OCI-LY3 (cell line): ENCODE measurements around the gene PCNA.

Source experiments
- H2AFZ ChIP-seq: fragments of 200-600, 300-600 bp; shearing (Covaris generic); 2 replicates; pipeline ENCODE4 v1.6.0; 2014; ENCODE audit warnings: antibody characterized with exemption, low read depth, low read length
- H3K27ac ChIP-seq: fragments of 200-600, 300-600 bp; sonication (generic); 2 replicates; pipeline ENCODE4 v1.5.1; 2014; ENCODE audit warnings: mild to moderate bottlenecking, low read length, moderate library complexity, mixed read lengths
- H3K27me3 ChIP-seq: fragments of 200-600, 300-600 bp; sonication (generic); 2 replicates; pipeline ENCODE4 v1.6.1; 2014; ENCODE audit warnings: low read depth, low read length, mixed read lengths
- H3K36me3 ChIP-seq: fragments of 200-600, 300-600 bp; sonication (generic); replicated peaks from 2 replicates; pipeline ENCODE3; 2014; ENCODE audit warnings: low read depth, low read length, mixed read lengths
- H3K4me1 ChIP-seq: fragments of 300-600, 200-600 bp; sonication (generic); 2 replicates; pipeline ENCODE4 v1.6.1; 2014; ENCODE audit warnings: low read length, mixed read lengths
- H3K4me2 ChIP-seq: fragments of 200-600, 300-600 bp; sonication (generic); 2 replicates; pipeline ENCODE4 v1.6.1; 2014; ENCODE audit warnings: low read length, mixed read lengths
- H3K4me3 ChIP-seq: fragments of 300-600, 200-600 bp; sonication (generic); 2 replicates; pipeline ENCODE4 v1.5.1; 2014; ENCODE audit warnings: antibody characterized with exemption, mild to moderate bottlenecking, low read length, moderate library complexity
- H3K79me2 ChIP-seq: fragments of 300-600, 200-600 bp; shearing (Covaris generic); 2 replicates; pipeline ENCODE4 v1.6.1; 2014; ENCODE audit warnings: mild to moderate bottlenecking, low read length, mixed read lengths
- H3K9ac ChIP-seq: fragments of 300-600, 200-600 bp; shearing (Covaris generic); 2 replicates; pipeline ENCODE4 v1.6.0; 2014; ENCODE audit warnings: mild to moderate bottlenecking, low read length, moderate library complexity
- H3K9me3 ChIP-seq: fragments of 200-600, 300-600 bp; shearing (Covaris generic); 2 replicates; pipeline ENCODE4 v1.6.1; 2014; ENCODE audit warnings: low read length, mixed read lengths; ENCODE audit not compliant: insufficient read depth
- H4K20me1 ChIP-seq: fragments of 200-600, 300-600 bp; sonication (generic); 2 replicates; pipeline ENCODE4 v1.6.1; 2016; ENCODE audit warnings: low read length, mixed read lengths; ENCODE audit not compliant: insufficient read depth
- CTCF ChIP-seq: fragments of 200-600, 300-600 bp; sonication (generic); IDR thresholded peaks from 2 replicates; pipeline ENCODE4 v1.5.1; 2014; ENCODE audit warnings: antibody characterized with exemption, low read length, low read depth
- EZH2phosphoT487 ChIP-seq: fragments of 200-600 bp; shearing (Covaris generic); IDR thresholded peaks from 2 replicates; pipeline ENCODE4 v1.6.1; 2018; ENCODE audit warnings: antibody characterized with exemption, mixed run types, low read depth

The PCNA gene

GRCh38 chr20:5161536-5162164 is 41.9 kb upstream of the PCNA start:
- Histone ChIP-seq H3K9ac (no peak overlapping the region), H3K79me2 (peaks cover 72% of the 10 kb centered on the region), H4K20me1 (peaks cover 41% of the 10 kb centered on the region), H3K27ac (no peak overlapping the region), H3K36me3 (peaks cover 17% of the 10 kb centered on the region), H3K4me2 (no peak overlapping the region), H3K4me1 (peaks cover 43% of the 10 kb centered on the region), H3K4me3 (no peak overlapping the region), H3K27me3 (no peaks in the 10 kb centered on the region), H3K9me3 (peaks cover 13% of the 10 kb centered on the region; the same call in 1 of the 2 replicates), H2AFZ (no peak overlapping the region)
- no peak for TF ChIP-seq CTCF
- no peak for TF ChIP-seq EZH2phosphoT487

GRCh38 chr20:5160882-5161281 is 41.1 kb upstream of the PCNA start:
- H3K27ac ChIP-seq = no peak overlapping the region
- H3K9me3 ChIP-seq = peaks cover 13% of the 10 kb centered on the region; the same call in 1 of the 2 replicates
- peak overlapping the region; percentile 10; the same call in 1 of the 2 replicates for H3K4me2 ChIP-seq
- H2AFZ ChIP-seq = no peak overlapping the region
- no peaks in the 10 kb centered on the region for H3K27me3 ChIP-seq
- peaks cover 17% of the 10 kb centered on the region for H3K36me3 ChIP-seq
- peaks cover 41% of the 10 kb centered on the region for H3K4me1 ChIP-seq
- no peak for TF ChIP-seq CTCF
- TF ChIP-seq EZH2phosphoT487 = no peak
- no peak overlapping the region for H3K4me3 ChIP-seq
- H4K20me1 ChIP-seq = peaks cover 41% of the 10 kb centered on the region
- no peak overlapping the region for H3K9ac ChIP-seq
- H3K79me2 ChIP-seq = peaks cover 72% of the 10 kb centered on the region

- H3K27me3 ChIP-seq = no peaks in the 10 kb centered on the region
- H2AFZ ChIP-seq = no peak overlapping the region
- peaks cover 38% of the 10 kb centered on the region for H3K4me1 ChIP-seq
- H3K9ac ChIP-seq = no peak overlapping the region
- peaks cover 17% of the 10 kb centered on the region for H3K36me3 ChIP-seq
- peaks cover 41% of the 10 kb centered on the region for H4K20me1 ChIP-seq
- H3K27ac ChIP-seq = no peak overlapping the region
- TF ChIP-seq CTCF = no peak
- TF ChIP-seq EZH2phosphoT487 = no peak
- no peak overlapping the region for H3K4me2 ChIP-seq
- no peak overlapping the region for H3K4me3 ChIP-seq
- H3K79me2 ChIP-seq = peaks cover 71% of the 10 kb centered on the region
- H3K9me3 ChIP-seq = peaks cover 13% of the 10 kb centered on the region; the same call in 1 of the 2 replicates
Observed at GRCh38 chr20:5159928-5160327, 40.2 kb upstream of the PCNA start.

- H3K79me2 ChIP-seq = peaks cover 76% of the 10 kb centered on the region
Observed at GRCh38 chr20:5156675-5157448, 37.1 kb upstream of the PCNA start.

More at GRCh38 chr20:5156675-5157448, 37.1 kb upstream of the PCNA start:
- Histone ChIP-seq H3K27me3 (no peaks in the 10 kb centered on the region), H3K9me3 (peaks cover 13% of the 10 kb centered on the region; the same call in 1 of the 2 replicates), H3K27ac (no peak overlapping the region), H3K4me2 (no peak overlapping the region), H3K9ac (no peak overlapping the region), H4K20me1 (peaks cover 47% of the 10 kb centered on the region), H3K36me3 (peaks cover 13% of the 10 kb centered on the region), H2AFZ (no peak overlapping the region), H3K4me1 (peaks cover 34% of the 10 kb centered on the region), H3K4me3 (no peak overlapping the region)
- TF ChIP-seq CTCF (no peak), EZH2phosphoT487 (no peak)
